GM18907 (cell line): ENCODE results near the gene NFATC2.

Experiments
- ATAC-seq: cut with Tn5 transposase; IDR thresholded peaks from one replicate; pipeline ENCODE4 v1.9.1; 2021; ENCODE audit warnings: mild to moderate bottlenecking, moderate library complexity; ENCODE audit not compliant: unreplicated experiment

NFATC2 gene

DNA sequence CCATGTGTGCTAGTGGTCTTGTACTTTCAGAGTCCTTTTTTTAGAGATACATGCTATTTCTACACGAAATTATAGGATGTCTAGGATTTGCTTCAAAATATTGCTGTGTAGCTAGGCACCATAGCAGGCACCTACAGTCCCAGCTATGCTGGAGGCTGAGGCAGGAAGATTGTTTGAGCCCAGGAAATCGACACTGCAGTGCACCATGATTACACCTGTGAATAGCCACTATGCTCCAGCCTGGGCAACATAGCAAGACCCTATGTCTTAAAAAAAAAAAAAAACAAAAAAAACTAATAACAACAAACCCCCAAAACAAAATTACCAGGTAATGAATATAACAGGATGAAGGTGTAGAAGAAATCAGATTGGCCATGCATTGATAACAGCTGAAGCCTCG lies 121.7 kb downstream of the NFATC2 start:
- no peak for ATAC-seq

DNA sequence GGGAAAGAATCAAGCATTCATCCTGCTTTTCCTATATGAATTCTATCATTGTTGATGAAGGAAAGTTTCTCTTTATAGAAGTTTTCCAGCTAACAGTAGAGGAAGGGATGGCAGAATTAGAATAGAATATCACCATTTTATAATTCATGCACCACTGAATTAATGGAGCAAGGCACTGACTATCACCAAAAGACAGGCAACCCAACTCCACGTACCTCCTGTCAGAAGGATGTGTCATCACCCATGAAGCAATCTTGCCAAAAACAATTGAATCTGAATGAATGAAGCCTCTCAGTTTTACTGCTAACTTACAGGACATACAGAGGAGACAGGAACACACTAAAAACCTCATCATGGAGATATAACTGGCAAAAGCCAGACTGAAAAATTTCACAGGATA lies 122.4 kb downstream of the NFATC2 start:
- ATAC-seq: no peak

DNA sequence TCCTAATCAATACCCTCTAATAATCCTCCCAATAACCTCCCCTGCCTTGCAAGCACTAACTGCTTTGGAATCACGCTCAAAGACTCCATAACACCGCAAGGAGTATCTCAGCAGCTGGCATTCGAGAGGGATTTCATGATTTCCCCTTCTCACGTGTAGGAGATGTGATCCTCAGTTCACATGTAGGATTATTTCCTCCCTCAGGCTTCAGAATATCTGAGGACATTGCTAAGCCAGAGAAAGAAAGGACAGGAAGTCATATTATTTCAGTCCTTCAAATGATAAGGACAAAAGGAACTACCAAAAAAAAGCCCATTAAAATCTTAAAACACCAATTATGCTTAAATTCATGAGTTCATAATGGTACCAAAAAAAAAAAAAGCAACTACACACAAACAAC lies 122.9 kb downstream of the NFATC2 start:
- no peak for ATAC-seq

DNA sequence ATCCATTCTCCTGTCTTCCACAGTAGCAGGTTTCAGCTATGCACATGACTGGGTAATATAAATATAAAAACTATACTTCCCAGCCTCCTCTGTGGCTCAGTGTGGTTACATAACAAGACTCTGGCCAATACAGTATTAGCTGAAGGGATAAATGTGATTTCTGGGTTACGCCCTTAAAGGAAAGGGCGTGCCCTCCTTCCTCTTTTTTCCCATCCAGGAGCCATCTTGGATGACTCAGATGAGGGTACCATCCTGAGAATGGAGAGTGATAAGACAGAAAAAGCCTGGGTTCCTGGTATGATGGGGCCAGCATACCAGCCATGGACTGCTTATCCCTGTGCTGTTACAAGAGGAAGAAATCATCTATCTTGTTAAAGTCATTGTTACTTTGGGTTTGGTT lies 123.3 kb downstream of the NFATC2 start:
- no peak for ATAC-seq

DNA sequence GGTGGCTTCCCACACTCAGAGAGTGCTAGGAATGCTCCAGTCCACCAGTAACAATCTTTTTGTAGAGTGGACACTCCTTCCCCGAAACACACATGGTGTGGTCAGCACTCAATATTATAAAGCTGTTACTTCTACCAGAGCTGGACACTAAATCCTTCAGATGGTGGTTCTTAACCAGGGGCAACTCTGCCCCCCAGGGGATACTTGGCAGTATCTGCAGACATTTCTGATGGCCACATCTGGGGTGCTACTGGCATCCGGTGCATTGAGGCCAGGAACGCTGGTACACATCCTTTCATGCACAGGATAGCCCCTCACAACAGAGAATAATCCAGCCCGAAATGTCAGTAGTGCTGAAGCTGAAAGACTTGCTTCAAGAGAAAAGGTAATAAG lies 124.4 kb downstream of the NFATC2 start:
- no peak for ATAC-seq

DNA sequence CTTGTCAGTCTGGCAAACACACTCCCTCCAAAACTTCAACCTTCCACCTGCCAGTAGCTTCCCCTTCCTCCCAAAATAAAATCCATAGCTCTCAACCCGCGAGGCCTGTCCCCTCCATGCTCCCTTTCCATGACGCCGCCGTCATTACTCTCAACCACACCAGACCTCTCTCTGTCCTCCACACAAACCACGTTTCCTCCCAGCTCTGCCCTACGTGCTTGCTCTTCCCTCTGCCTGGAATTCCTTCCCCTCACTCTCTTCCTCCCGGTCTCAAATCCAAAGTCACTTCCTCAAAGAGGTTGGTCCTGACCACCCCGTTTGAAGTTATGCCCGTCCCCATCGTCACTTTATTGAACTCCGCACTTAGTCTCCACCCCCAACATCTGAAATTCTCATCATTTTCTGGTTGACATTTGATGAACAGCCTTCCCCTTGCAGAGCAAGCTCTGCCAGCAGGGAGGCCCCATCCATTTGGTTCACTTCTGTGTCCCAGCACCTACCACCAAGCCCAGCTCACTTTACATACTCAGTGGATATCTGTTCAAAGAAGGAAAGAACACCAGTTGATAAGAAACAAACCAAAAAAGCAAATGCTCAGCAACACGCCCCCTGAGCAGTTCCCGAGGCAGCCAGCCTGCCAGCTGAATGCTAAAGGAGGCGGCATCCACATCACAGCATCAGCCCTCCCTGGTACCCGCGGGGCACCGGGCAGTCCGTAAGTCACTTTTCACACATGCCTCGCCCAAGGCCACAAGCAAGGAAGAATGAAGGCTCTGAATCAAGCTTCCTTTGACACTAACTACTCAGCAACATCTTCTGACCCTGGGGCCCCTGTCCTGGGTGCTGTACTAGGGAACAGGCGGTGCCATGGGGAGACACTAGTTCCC lies 125.0 kb downstream of the NFATC2 start:
- no peak for ATAC-seq

DNA sequence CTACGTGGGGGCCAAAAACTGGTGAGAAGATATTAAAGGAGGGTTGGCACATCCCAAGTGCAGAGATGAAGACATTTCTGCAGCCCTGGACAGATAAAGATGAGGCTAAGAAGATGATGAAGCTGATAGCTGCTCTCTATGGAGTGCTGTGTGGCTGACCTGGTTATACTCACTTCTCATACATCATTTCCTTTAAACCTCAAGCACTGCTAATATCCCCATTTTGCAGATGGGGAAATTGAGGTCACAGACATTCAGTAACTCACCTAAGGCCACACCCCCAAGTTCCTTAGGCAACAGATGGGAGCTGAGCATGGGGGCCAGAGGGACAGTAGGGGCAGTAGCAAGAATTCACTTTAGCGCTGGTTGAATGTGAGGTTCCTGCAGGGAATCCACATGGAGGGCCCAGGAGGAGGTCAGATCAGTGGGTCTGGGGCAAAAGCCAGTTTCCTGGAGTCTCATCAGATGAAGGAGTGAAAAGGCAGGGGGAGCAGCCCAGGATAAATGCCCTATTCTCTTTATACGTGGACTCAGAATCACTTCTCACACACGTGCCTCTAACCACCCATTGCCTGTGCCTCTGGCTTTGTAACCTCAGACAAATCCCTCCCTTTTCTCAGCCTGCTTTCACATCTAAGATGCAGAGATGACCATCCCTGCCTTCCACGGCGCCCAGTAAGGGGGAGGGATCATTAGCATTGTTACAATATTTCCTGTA lies 125.8 kb downstream of the NFATC2 start:
- ATAC-seq: no peak

DNA sequence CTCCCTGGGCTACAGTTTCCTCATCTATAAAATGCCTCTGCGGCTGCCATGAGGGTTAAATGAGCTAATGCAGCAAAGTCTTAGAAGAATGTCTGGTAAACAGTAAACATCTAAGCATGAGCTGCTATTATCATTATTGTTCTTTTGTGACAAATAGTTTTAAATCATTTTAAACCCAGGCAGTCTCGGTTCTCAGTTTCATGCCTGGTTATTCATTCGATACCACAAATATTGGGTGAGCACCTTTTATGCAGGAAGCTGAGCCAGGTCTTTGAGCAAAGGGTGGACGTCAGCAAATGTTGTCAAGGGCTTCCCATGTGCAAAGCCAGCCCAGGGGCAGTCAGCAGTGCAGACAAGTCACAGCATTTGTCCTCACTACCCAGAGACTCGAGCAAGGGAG lies 128.7 kb downstream of the NFATC2 start:
- ATAC-seq: no peak

DNA sequence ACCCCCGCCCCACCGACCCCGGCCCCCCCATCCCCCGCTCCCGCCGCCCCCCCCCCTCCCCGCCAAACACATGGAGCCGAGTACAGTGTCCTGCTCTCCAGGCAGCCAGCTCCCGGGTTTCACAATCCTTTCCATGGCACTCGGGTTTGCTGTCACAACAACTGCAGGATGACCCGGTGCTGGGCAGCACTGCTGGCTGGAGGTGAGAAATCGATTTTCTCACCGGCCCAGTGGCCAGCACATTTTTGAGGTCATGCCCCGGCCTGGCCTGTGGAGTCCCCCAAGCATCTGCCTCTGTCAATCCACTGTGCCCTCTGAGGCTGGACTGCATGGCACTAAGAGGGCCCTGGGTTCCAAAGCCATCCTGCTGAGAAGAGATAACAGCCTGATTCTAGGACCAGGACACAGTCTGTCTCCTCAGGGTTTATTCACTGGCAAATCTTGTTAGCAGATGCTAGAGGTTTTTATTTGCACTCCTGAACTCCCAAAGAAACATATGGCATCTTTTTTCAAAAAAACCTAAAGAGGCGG lies 129.5 kb downstream of the NFATC2 start:
- ATAC-seq: no peak

DNA sequence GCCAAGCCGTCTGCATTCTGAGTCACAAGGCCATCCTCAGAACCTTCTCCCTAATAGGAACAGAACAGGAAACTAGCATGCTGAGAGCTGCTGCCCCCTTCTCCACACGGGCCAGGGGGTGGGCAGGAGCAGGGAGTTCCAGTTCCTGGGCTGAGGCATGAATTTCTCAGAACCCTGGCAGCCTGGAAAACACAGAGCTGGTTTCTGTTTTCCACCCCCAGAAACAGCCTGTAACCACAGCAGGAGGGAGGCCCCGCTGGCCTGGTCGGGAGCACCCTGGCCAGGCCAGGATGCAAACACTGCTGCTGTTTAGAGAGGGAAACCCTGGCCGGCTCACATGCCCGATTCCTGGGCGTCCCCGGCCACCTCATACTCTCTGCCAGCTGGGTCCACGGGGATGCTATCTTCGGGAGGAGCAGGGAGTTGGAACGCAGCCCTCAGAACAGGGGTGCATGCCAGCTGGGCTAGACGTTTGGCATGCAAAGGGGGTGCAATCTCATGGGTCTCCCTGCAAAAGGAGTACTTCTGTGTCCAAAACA lies 130.1 kb downstream of the NFATC2 start:
- ATAC-seq: no peak

DNA sequence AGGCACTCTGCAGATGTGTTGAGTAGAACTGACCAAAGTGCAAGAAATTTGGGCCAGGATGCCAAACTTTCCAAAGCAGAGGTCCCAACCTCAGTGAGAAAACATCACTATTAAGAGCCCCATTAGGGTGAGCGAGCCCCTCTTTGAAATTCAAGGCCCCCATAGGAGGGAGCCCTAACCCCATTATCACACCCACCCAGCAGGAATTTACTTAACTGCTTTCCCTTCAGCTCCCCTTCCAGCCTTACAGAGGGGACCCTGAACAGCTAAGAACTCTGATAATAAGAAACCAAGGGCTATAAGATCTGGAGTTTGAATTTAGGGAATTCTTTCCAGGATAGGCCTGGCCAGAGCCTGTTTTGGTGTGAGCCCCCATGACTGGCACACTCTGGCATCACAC lies 130.6 kb downstream of the NFATC2 start:
- no peak for ATAC-seq

DNA sequence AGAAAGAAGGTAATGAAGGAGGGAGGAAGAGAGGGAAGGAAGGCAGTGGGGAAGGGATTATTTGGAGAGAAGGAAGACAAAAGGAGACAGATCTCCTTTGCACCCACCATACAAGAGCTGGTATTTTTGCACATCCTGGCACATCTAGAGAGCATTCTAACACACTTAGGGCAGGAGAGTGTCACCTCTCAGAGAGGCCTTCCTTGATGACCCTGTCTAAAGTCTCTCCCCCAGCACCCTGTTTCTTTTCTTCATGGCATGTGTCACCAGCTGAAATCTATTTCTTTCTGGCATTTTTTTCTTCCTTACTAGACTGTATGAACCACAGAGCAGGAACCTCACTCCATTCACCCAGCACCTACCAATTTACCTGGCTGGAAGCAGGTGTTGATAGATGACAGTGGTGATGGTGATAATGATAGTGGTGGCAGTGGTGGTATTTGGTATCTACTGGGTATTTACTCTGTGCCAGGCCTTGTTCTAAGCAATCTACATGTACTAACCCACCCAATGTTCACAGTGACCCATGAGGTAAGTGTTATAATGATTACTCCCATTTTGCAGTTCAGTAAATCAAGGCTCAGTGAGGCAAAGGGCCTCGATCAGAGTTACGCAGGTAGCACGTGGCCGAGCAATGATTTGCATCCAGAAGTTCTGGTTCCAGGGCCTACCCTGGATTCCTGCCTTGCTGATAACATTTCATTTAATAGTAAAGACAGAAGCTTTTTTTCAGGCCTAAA lies 131.8 kb downstream of the NFATC2 start:
- no peak for ATAC-seq

DNA sequence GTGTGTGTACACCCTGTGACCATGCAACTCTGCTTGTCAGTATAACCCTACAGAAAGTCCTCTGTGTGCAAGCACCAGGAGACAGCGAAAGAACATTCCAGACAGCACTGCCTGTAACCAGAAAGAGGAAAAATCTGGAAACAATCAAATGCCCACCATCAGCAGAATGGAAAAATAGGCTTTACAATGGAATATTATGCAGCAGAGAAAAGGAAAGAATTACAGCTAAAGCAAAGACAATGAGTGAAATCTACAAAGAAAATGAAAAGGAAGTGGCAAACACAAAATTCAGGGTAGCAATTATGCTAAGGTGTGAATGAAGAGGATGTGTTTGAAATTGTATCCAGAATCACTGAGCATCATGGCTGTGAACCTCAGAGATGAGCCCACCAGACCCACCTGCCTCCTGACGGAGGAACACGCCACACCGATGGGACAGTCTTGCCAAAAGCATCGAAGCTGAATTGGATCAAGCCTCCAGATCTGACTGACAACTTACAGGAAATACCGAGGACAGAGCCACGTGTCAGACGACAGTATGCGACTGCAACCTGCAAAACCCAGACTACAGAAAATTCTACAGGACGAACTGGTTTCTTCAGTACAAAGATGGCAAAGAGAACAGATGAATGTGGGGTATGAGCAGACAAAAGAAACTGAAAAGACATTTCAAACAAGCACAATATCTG lies 133.2 kb downstream of the NFATC2 start:
- no peak for ATAC-seq

DNA sequence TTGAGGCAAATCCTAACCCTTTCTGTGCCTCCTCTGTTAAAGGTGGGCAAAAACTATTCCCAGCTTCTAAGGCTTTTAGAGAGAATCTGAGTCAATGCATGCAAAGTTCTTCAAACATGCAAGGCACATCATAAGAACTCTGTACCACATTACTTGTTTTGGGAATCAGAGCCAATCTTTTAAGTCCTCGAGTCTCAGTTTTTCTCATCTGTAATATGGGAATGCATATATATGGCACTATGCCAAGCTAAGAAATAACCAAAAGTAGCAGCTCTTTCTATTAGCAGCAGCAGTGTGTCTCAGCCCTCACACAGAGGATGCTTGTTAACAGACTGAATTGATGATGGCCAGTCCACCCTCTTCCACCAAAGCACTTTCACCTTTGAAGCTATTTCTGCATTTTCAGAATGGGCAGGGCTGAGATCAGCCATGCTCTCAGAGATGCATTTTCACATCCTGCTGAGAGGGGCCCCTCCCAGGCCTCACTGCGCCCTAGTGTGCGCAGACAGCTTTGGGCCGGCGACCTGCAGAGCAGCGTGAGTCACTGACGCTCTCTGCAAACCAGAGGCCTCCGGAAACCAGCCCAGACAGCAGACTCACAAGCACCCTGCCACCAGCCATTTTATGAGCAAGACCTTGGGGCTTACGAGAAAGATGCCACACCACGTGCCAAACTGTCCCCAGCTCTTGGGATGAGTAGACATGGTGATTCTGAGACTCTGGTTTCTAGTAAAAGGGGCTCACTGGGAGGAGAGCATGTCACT lies 138.0 kb downstream of the NFATC2 start:
- peak; percentile 79 for ATAC-seq

DNA sequence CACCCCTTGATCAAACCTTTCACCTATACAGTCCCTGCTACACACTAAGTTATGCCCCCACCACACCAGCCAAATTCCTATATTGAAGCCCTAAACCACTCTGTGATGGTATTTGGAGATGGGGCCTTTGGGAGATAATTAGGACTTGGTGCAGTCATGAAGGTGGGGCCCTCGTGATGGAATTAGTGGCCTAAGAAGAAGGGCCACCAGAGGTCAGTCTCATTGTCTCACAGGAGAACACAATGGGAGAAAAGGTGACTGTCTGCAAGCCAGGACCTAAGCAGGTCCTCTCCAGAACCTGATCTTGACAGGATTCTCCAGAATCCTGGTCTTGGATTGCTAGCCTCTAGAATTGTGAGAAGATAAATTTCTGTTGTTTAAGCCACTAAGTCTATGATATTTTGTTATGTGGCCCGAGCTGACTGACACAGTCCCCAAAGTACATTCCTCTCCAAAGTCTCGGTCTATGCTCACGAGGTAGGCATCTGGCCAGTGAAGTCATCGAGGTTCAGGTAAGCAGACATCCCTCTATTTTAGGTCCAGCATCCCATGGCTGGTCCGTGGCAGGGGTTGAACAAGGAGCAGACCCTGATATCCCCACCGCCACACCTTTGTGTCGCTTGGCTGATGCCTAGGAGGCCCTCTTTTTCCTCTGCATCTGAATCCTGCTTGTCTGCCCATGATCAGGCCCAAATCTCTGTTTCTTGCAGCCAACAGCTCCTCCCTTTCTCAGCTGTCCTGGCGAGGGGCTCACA lies 138.9 kb downstream of the NFATC2 start:
- no peak for ATAC-seq

DNA sequence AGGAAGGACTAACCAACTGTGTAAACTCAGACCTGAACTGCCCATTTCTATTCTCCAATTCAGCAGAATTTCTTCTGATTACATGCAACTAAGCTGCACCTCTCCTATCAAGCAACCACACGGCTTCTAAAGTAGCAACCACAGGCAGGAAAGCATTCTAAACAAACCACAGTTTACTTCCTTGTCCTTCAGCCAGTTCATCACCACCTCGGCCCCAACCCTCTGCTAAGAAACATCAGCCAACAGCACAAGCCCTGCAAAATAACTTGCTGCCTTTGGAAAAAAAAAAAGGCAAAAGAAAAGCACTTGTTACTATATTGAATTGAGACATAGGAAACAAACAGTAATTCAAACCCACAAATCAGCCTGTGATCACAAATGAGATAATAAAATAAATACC lies 140.3 kb downstream of the NFATC2 start:
- ATAC-seq: no peak

DNA sequence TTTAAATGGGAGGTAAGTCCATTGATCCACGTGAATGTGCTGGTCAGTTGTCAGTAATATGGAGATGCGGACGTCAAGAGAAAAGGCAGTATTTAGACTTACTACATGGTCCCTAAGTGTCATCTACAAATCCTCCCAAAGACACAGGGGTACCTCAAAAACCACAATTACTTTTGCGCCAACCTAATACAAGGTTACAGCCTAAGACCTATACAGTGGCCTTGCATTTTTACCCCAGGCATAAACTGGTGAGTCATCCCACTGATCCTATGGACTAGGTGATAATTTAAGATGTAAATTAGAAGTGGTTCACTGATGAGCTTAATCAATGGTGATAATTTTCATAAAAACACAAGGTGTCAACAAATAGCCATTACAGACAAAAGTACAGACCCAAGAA lies 141.0 kb downstream of the NFATC2 start:
- no peak for ATAC-seq

DNA sequence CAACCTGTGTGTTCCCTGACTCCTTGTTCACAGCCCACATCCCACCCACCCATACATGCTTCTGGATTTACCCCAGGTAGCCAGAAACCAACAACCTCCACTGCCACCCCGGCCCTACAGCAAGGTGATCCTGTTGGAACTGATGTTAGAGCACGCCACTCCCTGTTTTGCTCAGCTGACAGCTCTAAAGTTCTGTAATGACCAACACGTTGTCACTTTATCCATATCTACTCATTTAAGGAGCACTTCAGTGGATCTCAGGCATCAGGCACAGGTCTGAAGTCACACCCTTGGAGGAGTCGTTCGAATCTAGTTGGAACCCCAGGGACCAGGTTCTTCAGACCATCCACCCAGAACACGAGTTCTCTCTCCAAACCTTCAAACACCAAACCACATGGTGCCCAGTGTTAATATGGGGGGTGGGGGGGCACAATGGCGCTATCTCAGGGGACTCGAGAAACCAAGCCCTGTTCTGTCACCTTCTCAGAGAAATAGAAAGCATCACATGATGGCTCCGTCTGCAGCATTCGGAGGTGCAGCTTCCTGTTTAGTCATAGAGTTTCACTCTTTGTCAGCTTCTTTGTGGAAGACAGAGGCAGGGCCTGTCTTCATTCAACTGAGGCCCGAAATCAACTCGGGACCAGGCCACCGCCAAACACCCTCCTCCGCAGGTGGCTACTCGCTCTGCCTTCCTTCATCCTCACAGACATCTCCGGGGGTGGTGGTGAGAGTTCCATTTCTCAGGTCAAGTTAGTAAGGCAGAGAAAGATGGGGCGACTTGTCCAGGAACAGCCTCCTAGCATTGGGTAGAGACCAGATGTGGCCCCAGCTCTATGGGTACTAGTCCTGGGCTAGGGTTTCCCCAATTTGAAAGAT lies 142.2 kb downstream of the NFATC2 start:
- ATAC-seq: peak; percentile 67
